ENCODE measurements around the gene SEPTIN1. TPM values are rescaled to one million over a fixed set of nuclear protein-coding genes. Genes with fewer than 3 reads are reported as not detected.

SEPTIN1 gene, protein sequence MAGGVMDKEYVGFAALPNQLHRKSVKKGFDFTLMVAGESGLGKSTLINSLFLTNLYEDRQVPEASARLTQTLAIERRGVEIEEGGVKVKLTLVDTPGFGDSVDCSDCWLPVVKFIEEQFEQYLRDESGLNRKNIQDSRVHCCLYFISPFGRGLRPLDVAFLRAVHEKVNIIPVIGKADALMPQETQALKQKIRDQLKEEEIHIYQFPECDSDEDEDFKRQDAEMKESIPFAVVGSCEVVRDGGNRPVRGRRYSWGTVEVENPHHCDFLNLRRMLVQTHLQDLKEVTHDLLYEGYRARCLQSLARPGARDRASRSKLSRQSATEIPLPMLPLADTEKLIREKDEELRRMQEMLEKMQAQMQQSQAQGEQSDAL
- not detected in 2 replicates for total RNA-seq

DNA sequence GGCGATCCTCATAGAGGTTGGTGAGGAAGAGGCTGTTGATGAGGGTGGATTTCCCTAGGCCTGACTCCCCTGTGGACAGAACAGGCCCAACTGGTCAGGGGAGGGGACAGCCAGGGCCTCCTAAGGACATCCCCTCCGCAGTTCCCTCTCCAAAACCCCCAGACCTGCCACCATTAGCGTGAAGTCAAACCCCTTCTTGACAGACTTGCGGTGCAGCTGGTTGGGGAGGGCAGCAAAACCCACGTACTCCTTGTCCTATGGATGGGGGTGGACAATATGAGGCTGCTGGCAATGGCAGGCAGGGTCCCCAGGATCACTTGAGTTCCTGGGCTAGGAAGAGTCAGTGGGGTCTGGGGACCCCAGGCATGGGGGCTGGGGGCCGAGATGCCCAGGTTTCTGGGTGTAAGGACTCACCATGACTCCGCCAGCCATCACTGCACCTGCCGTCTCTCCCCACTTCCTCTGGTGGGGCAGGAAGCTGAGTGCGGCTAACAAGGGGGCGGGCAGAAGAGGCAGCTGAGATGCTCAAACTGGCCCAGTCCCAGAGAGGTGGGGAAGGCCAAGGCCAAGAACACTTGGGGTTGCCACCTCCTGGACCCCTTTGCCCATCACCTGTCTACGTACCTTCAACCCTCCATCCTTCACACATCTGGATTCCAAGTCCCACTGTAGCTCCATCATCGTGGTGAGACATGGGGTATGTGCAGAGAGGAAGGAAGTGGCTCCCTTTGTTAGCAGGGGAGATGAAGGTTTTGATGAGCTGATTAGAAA, at the start of gene SEPTIN1:
Gene SEPTIN1 (minus strand): TSS at position 451 of the 771 bp plus-strand sequence. CDS start 19 bp downstream, at position 432.

GRCh38 chr16:30429678-30430427, 47.5 kb upstream of the SEPTIN1 start, which contains the start of gene DCTPP1:
Gene DCTPP1, minus strand, starts transcription at chr16:30430030. Its CDS starts 50 bp downstream, at chr16:30429980.

DNA sequence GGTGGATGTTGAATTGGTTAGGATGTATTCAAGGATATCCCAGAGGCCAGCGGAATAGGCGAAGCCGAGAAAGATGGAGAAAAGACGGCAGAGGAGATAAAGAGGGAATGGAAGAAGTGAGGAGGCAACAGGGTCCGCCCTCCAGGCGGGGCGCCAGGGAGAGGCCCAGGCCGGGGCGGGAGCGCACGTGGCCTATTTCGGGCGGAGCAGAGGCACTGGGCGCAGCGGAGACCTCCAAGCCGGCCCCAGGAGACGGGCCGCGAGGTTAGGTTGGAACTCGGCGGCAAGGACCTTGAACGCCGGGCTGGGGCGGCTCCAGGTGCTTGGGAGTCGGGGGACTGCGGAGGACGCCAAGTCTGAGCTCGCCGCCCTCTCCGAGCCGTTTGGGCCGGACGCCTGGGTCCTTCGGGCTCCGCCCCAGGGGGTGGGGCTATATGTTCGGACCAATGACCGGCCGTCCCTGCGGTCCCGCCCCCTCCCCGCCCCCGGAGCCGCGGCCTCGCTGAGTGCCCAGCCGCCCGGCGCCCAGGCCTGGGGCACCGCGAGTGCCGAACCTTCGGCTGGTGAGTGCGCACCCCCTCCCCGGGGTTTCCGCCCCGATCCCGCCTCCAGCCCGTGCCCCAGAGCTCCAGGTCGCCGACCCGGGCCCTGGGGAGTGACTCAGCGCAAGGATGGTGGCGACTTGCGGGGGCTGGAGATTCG, 24.9 kb upstream of the SEPTIN1 start, which contains the start of gene ZNF771:
Gene ZNF771 (plus strand): TSS at position 505 of the 702 bp plus-strand sequence. CDS start 448 bp downstream, outside the sequence.

DNA sequence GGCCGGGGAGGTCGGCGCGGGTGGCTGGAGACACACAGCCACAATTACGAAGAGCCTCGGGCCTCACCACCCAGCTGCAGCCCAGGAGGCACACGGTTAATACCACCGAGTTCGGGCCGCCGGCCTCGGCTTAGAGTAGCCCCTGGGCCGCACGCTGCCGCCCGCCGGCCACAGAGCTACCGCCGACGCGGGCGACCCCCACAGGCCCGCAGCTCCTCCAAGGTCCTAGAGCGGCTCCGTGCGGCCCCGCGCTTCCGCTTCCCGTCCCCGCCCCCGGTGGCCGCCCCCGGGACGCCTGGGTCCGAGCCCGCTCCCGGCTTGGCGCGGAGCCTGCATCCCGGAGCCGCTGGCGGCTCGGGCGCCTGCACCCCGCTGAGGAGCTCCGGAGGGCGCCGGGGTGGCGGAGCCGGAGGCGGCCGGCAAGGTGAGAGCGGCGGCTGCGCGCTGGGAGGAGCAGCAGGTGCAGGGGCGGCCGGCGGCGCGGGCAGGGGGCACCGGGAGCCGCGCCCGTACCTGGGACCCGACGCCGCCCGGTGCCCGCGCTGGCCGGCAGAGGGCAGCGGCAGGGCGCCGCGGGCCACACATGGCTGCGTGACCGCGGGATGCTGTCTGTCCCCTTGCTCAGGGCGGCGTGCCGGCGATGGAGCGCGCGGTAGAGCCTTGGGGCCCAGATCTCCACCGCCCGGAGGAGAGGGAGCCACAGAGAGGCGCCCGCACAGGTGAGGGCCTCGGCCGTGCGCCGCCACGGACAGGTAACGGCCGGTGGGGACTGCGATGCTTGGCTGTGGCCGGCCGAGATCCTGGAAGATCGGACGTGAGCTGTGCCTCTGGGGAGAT, 13.0 kb upstream of the SEPTIN1 start, which contains the start of gene ZNF48:
Gene ZNF48 (plus strand): TSS at position 266 of the 837 bp plus-strand sequence. CDS start 375 bp downstream, at position 641.

DNA sequence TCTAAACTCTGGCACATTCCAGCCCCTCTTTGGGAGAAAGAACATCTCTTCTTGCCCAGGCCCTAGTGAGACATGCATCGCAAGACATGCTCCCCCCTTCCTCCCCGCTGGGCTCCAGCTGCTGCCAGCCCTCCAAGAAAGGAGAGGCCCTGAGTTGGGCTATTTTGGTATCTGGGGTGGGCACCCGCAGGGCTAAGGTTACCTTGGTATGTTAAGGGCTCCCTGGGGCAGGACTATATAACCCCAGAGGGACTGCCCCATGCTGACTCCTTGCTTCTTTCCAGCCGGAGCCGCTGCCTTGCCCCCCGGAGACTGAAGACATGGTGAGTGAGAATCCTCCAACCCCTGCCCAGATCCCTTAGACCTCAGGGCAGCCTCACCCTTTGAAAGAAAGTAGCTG, 7.8 kb downstream of the SEPTIN1 start, which contains the start of gene MYL11:
Gene MYL11 (plus strand): TSS at position 265 of the 400 bp plus-strand sequence. CDS start 56 bp downstream, at position 321.

DNA sequence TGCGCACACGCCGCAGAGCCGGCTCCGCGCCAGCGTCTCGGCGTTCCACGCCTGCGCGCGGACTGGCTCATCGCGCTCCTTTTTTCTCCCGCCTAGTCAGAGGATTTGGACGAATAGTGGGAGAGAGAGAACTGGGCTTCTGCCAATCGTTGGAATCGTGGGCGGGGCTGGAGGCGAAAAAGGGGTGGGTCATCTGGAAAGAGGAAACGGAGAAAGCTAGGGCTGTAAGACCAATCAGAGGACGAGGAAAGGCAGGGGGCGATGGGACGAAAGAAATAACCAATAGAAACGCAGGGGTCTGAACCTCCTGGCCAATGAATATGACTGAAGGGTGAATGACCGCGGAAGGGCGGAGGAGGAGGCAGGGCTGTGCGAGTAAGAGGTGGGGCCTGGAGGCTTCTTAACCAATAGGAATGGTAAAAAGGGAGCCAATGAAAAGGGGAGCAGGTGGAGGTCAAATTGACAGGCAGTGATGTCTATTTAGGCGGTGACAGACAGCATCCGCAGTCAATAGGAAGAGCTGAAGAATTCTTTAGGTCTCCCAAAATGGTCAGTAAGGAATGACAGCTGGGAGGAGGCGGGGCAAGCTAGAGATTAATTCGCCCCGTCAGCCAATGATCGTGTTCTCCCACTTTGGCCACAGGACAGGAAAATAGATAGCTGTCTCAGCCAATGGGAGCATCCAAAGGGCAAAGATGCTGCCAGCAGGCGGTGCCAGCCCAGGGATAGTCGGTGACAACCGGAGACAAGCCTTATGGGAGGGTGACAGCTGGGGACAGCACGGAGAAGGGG, 11.7 kb downstream of the SEPTIN1 start, which contains the start of gene TBC1D10B:
Gene TBC1D10B (minus strand): TSS at position 39 of the 792 bp plus-strand sequence. CDS start 311 bp downstream, outside the sequence.

DNA sequence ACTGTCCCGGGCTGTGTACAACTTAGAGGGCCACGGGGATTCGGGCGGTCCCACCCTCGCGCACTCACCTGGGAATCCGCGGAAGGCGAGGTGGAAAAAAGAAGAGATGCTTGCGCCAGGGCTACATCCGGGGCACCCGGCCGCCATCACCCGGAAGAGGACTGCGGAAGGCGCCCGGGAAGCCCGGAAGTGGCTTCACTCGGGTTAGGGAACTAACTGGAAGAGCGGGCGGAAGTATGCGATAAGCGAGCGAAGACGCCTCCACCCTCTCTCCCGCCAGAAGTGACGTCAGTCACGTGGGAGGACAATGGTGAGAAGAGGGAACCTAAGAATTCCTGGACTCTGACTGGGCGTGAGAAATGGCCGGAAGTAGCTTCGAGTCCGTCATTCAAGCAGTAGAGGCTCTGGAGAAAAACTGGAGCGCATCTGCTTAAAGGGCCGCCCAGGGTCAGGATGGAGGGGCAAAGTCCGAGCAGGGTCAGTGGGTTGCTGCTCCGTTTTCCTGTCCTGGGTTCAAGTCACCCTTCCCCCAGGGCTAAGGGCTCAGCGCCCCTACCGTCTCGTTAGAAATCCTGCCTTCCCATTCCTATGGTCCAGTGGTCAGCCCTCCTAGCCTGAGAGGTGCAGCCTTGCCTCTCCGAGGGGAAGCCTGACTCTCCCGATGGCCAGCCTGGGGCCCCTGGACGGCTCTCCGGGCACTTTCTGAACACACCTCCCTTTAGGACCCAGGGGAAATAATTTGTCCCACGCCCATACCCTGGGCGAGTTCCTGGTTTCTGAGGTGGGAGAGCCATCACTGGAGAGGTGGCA, 27.0 kb downstream of the SEPTIN1 start, which contains the start of gene CD2BP2:
Gene CD2BP2 (minus strand): TSS at position 165 of the 810 bp plus-strand sequence. CDS start 627 bp downstream, outside the sequence.

Other genes with a start within 250 kb of the SEPTIN1 start
- 4.5 and 7.1 TPM in 2 replicates for gene CORO1A, start 199.0 kb downstream of the SEPTIN1 start, total RNA-seq
- 512 and 763 TPM in 2 replicates for gene BOLA2B, start 188.9 kb downstream of the SEPTIN1 start, total RNA-seq
- 31.9 and 47.6 TPM in 2 replicates for gene SLX1A, start 188.7 kb downstream of the SEPTIN1 start, total RNA-seq
- 9.0 and 26.8 TPM in 2 replicates for gene SULT1A3, start 183.3 kb downstream of the SEPTIN1 start, total RNA-seq
- 0.10 and 0.27 TPM in 2 replicates for gene NPIPB13, start 134.1 kb downstream of the SEPTIN1 start, total RNA-seq
- gene CD2BP2, start 27.3 kb downstream of the SEPTIN1 start, total RNA-seq = 66.4 and 71.7 TPM in 2 replicates
- gene TBC1D10B, start 12.1 kb downstream of the SEPTIN1 start, total RNA-seq = 46.5 and 51.0 TPM in 2 replicates
- gene MYL11, start 7.8 kb downstream of the SEPTIN1 start, total RNA-seq = not detected in 2 replicates
- gene ZNF48, start 12.9 kb upstream of the SEPTIN1 start, total RNA-seq = 4.4 and 4.8 TPM in 2 replicates
- 5.3 and 6.7 TPM in 2 replicates for gene ZNF771, start 25.0 kb upstream of the SEPTIN1 start, total RNA-seq
- gene DCTPP1, start 47.5 kb upstream of the SEPTIN1 start, total RNA-seq = 70.2 and 71.6 TPM in 2 replicates
- gene SEPHS2, start 63.3 kb upstream of the SEPTIN1 start, total RNA-seq = 28.8 and 31.7 TPM in 2 replicates
- gene ITGAL, start 90.2 kb upstream of the SEPTIN1 start, total RNA-seq = under 0.01 and 0.05 TPM in 2 replicates
- gene ZNF768, start 144.0 kb upstream of the SEPTIN1 start, total RNA-seq = 23.7 and 25.4 TPM in 2 replicates
- gene ZNF747, start 152.3 kb upstream of the SEPTIN1 start, total RNA-seq = 5.1 and 5.8 TPM in 2 replicates
- gene ZNF764, start 175.8 kb upstream of the SEPTIN1 start, total RNA-seq = 6.9 TPM in 2 replicates
- gene ZNF688, start 189.2 kb upstream of the SEPTIN1 start, total RNA-seq = 10.2 and 12.1 TPM in 2 replicates
- 4.8 and 5.2 TPM in 2 replicates for gene ZNF785, start 203.1 kb upstream of the SEPTIN1 start, total RNA-seq
- 5.4 and 6.0 TPM in 2 replicates for gene ZNF689, start 227.8 kb upstream of the SEPTIN1 start, total RNA-seq